H9 (cell line): ENCODE measurements around the gene LINGO3. TPM values are rescaled to one million over a fixed set of nuclear protein-coding genes. Genes with fewer than 3 reads are reported as not detected.

ENCODE experiments used
- DNase-seq: peaks from one replicate; pipeline ENCODE4 v3.0.0-alpha.2; 2017
- H2AFZ ChIP-seq: one replicate; pipeline ENCODE4 v1.6.1; 2013; ENCODE audit warnings: mild to moderate bottlenecking, low read length, control low read depth, moderate library complexity
- H2AK5ac ChIP-seq: 2 replicates; pipeline ENCODE4 v1.6.1; 2013; ENCODE audit warnings: low read length, control low read depth, mixed read lengths; ENCODE audit not compliant: insufficient read length
- H2BK120ac ChIP-seq: one replicate; pipeline ENCODE4 v1.6.1; 2013; ENCODE audit warnings: low read depth, mild to moderate bottlenecking, low read length, control low read depth, inconsistent platforms; ENCODE audit not compliant: poor library complexity, severe bottlenecking
- H2BK12ac ChIP-seq: 2 replicates; pipeline ENCODE4 v1.6.1; 2013; ENCODE audit warnings: low read length, control low read depth, mixed read lengths, low read depth; ENCODE audit not compliant: insufficient read length
- H2BK15ac ChIP-seq: 2 replicates; pipeline ENCODE4 v1.6.1; 2013; ENCODE audit warnings: low read depth, low read length, control low read depth
- H2BK20ac ChIP-seq: one replicate; pipeline ENCODE4 v1.6.1; 2013; ENCODE audit warnings: low read depth, mild to moderate bottlenecking, low read length, control low read depth, inconsistent platforms; ENCODE audit not compliant: poor library complexity, severe bottlenecking
- H2BK5ac ChIP-seq: 2 replicates; pipeline ENCODE4 v1.6.1; 2013; ENCODE audit warnings: low read length, control low read depth, mixed read lengths; ENCODE audit not compliant: insufficient read length
- H3K14ac ChIP-seq: 2 replicates; pipeline ENCODE4 v1.6.1; 2013; ENCODE audit warnings: low read length, control low read depth; ENCODE audit not compliant: insufficient read depth
- H3K18ac ChIP-seq: 2 replicates; pipeline ENCODE4 v1.6.1; 2013; ENCODE audit warnings: low read depth, mild to moderate bottlenecking, mixed read lengths, low read length, control low read depth; ENCODE audit not compliant: insufficient read length
- H3K23ac ChIP-seq: 2 replicates; pipeline ENCODE4 v1.6.1; 2013; ENCODE audit warnings: low read length, control low read depth, mixed read lengths, low read depth; ENCODE audit not compliant: insufficient read length
- H3K23me2 ChIP-seq: 2 replicates; pipeline ENCODE4 v1.6.1; 2013; ENCODE audit warnings: low read depth, mild to moderate bottlenecking, mixed read lengths, low read length, control low read depth; ENCODE audit not compliant: insufficient read length, poor library complexity, severe bottlenecking
- H3K27ac ChIP-seq: 2 replicates; pipeline ENCODE4 v1.5.1; 2013; ENCODE audit warnings: low read length, control low read depth, mixed read lengths, low read depth; ENCODE audit not compliant: insufficient read length
- H3K27me3 ChIP-seq: 2 replicates; pipeline ENCODE4 v1.6.1; 2013; ENCODE audit warnings: low read length, control low read depth, inconsistent platforms; ENCODE audit not compliant: insufficient read depth
- H3K4ac ChIP-seq: 2 replicates; pipeline ENCODE4 v1.6.1; 2013; ENCODE audit warnings: low read depth, mild to moderate bottlenecking, control low read depth, inconsistent platforms, low read length, moderate library complexity
- H3K4me1 ChIP-seq: 2 replicates; pipeline ENCODE4 v1.6.1; 2013; ENCODE audit warnings: low read length, control low read depth, inconsistent platforms; ENCODE audit not compliant: insufficient read depth
- H3K4me2 ChIP-seq: 2 replicates; pipeline ENCODE4 v1.6.1; 2013; ENCODE audit warnings: low read length, control low read depth, mixed read lengths; ENCODE audit not compliant: insufficient read length, insufficient read depth
- H3K56ac ChIP-seq: 2 replicates; pipeline ENCODE4 v1.6.1; 2013; ENCODE audit warnings: low read depth, mild to moderate bottlenecking, mixed read lengths, low read length, control low read depth; ENCODE audit not compliant: insufficient read length
- H3K79me1 ChIP-seq: 2 replicates; pipeline ENCODE4 v1.6.1; 2013; ENCODE audit warnings: low read depth, mild to moderate bottlenecking, moderate library complexity, low read length, control low read depth, inconsistent platforms; ENCODE audit not compliant: insufficient read depth, poor library complexity, severe bottlenecking
- H3K79me2 ChIP-seq: 2 replicates; pipeline ENCODE4 v1.6.1; 2013; ENCODE audit warnings: low read length, control low read depth, inconsistent platforms; ENCODE audit not compliant: insufficient read depth
- H3K9ac ChIP-seq: 2 replicates; pipeline ENCODE4 v1.6.1; 2013; ENCODE audit warnings: low read length, control low read depth, mixed read lengths; ENCODE audit not compliant: insufficient read length; ENCODE audit errors: extremely low read depth
- H3K9me3 ChIP-seq: one replicate; pipeline ENCODE4 v1.6.1; 2013; ENCODE audit warnings: low read depth, low read length, inconsistent platforms; ENCODE audit not compliant: control insufficient read depth
- H3T11ph ChIP-seq: one replicate; pipeline ENCODE4 v1.6.1; 2013; ENCODE audit warnings: mild to moderate bottlenecking, low read length, control low read depth, inconsistent platforms
- H4K20me1 ChIP-seq: one replicate; pipeline ENCODE4 v1.6.1; 2013; ENCODE audit not compliant: control insufficient read depth, insufficient read length, insufficient read depth
- H4K5ac ChIP-seq: 2 replicates; pipeline ENCODE4 v1.6.1; 2013; ENCODE audit warnings: low read depth, mild to moderate bottlenecking, mixed read lengths, low read length, control low read depth; ENCODE audit not compliant: insufficient read length
- H4K8ac ChIP-seq: replicated peaks from 2 replicates; pipeline ENCODE4 v1.6.1; 2013; ENCODE audit warnings: low read length, control low read depth, mixed read lengths, low read depth; ENCODE audit not compliant: insufficient read length
- H4K91ac ChIP-seq: 2 replicates; pipeline ENCODE4 v1.6.1; 2013; ENCODE audit warnings: low read depth, mild to moderate bottlenecking, moderate library complexity, mixed read lengths, low read length, control low read depth; ENCODE audit not compliant: insufficient read length
- H3K27ac Mint-ChIP-seq, 3 experiments: 2 replicates in 2 of 3; 3 replicates in 1 of 3; pipeline ENCODE4 v1.8.0; 2020 to 2021; ENCODE audit warnings: mixed read lengths in 3 of 3, mild to moderate bottlenecking in 1 of 3, moderate library complexity in 1 of 3
- H3K27me3 Mint-ChIP-seq: 2 replicates; pipeline ENCODE4 v1.8.0; 2021; ENCODE audit warnings: low read depth, mild to moderate bottlenecking, moderate library complexity, mixed read lengths
- H3K36me3 Mint-ChIP-seq, 3 experiments: 2 replicates in 2 of 3; 3 replicates in 1 of 3; pipeline ENCODE4 v1.8.0; 2020 to 2021; ENCODE audit warnings: low read depth in 3 of 3, mixed read lengths in 3 of 3; ENCODE audit not compliant: insufficient read depth in 1 of 3
- H3K4me1 Mint-ChIP-seq, 2 experiments: 2 replicates each; pipeline ENCODE4 v1.8.0; 2020; ENCODE audit warnings: mixed read lengths in 2 of 2
- H3K4me3 Mint-ChIP-seq, 2 experiments: 2 replicates in 1 of 2; 3 replicates in 1 of 2; pipeline ENCODE4 v1.8.0; 2020 to 2021; ENCODE audit warnings: mild to moderate bottlenecking in 2 of 2, mixed read lengths in 2 of 2, moderate library complexity in 1 of 2
- H3K9me3 Mint-ChIP-seq, 2 experiments: 2 replicates in 1 of 2; 3 replicates in 1 of 2; pipeline ENCODE4 v1.8.0; 2020; ENCODE audit warnings: mild to moderate bottlenecking in 2 of 2, mixed read lengths in 2 of 2, moderate library complexity in 1 of 2
- WGBS: extraction: QIAGEN DNeasy Blood & Tissue Kit; methylation state at CpG from one replicate; pipeline ENCODE4 v1.1.7; 2013; ENCODE audit warnings: missing lambda C conversion rate, low lambda C conversion rate, mixed read lengths; ENCODE audit not compliant: insufficient read length; ENCODE audit errors: extremely low coverage; 5-methylcytosine and 5-hydroxymethylcytosine counted together
- total RNA-seq: library from RNA; stranded (reverse); gene quantifications from 2 replicates; pipeline ENCODE4 v1.2.1, GENCODE V29; 2021
- TF ChIP-seq, protein P1 (sequence below): fragments of 200-600 bp; sonication (generic); conservative IDR thresholded peaks from 3 replicates; pipeline ENCODE4 v1.8.0; 2021; ENCODE audit warnings: antibody characterized with exemption, mild to moderate bottlenecking

Gene LINGO3
- total RNA-seq, 1 experiment from 2014 or later = 0.28 TPM

DNA sequence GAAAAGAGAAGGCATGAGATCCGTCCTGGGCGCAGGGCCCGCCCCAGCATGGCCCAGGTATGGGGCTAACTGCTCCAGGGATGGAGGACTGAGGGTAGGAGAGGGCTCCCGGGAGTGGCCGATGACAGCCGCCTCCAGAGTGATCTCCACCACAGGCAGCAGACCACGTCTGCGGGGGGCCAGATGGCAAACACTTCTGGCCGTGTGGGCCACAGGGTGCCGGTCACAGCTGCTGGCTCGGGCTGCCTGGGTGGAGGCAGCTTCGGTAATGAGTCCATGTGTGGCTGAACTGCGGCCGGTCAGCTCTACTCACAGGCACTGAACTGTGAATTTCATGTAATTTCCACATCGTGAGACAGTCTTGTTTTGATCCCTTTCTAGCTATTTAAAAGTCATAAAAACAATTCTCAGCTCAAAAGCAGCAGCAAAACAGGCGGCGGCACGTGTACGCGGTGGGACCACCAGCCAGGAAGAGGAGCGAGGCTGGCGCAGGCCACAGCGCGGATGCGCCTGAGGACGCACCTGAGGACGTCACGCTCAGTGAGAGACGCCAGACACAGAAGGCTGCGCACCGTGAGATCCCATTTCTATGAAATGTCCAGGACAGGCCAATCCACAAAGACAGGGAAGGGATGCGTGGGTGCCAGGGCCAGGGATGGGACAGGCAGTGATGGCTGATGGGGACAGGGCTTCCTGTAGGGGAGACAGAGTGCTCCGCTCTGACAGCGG, 16.4 kb upstream of the LINGO3 start:
- H3K18ac ChIP-seq = no peak overlapping the region
- H2BK5ac ChIP-seq = no peak overlapping the region
- no peak overlapping the region for H2BK20ac ChIP-seq
- Mint-ChIP-seq H3K27me3 (no peaks in the 10 kb centered on the region; the same call in 1 of the 2 replicates), H3K36me3 (peaks cover 7 to 44% (median 37%) of the 10 kb centered on the region in 3 experiments), H3K4me3 (no peak overlapping the region), H3K9me3 (no peaks in the 10 kb centered on the region), H3K27ac (peak overlapping the region in 1 of 3 experiments; percentile 79; a peak in 2 of 7 replicates), H3K4me1 (peaks cover 12 to 18% of the 10 kb centered on the region in 2 experiments)
- no peak overlapping the region for H4K91ac ChIP-seq
- TF ChIP-seq, protein P1, sequence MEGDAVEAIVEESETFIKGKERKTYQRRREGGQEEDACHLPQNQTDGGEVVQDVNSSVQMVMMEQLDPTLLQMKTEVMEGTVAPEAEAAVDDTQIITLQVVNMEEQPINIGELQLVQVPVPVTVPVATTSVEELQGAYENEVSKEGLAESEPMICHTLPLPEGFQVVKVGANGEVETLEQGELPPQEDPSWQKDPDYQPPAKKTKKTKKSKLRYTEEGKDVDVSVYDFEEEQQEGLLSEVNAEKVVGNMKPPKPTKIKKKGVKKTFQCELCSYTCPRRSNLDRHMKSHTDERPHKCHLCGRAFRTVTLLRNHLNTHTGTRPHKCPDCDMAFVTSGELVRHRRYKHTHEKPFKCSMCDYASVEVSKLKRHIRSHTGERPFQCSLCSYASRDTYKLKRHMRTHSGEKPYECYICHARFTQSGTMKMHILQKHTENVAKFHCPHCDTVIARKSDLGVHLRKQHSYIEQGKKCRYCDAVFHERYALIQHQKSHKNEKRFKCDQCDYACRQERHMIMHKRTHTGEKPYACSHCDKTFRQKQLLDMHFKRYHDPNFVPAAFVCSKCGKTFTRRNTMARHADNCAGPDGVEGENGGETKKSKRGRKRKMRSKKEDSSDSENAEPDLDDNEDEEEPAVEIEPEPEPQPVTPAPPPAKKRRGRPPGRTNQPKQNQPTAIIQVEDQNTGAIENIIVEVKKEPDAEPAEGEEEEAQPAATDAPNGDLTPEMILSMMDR = no peak
- no peaks in the 10 kb centered on the region for H3K4me1 ChIP-seq
- H3K27ac ChIP-seq = no peak overlapping the region
- no peak overlapping the region for H3T11ph ChIP-seq
- no peak overlapping the region for H3K4ac ChIP-seq
- H3K79me1 ChIP-seq = no peaks in the 10 kb centered on the region
- no peak overlapping the region for H2BK12ac ChIP-seq
- H2BK15ac ChIP-seq = no peak overlapping the region
- H3K9me3 ChIP-seq = no peaks in the 10 kb centered on the region
- no peak overlapping the region for H2AFZ ChIP-seq
- no peaks in the 10 kb centered on the region for H3K27me3 ChIP-seq
- H3K56ac ChIP-seq = no peak overlapping the region
- H4K20me1 ChIP-seq = peaks cover 3% of the 10 kb centered on the region
- no peak overlapping the region for H2AK5ac ChIP-seq
- peaks cover 6% of the 10 kb centered on the region for H3K23me2 ChIP-seq
- no CpG with 5 or more reads among the region's 34 CpGs for WGBS
- no peak overlapping the region for H3K23ac ChIP-seq
- H4K5ac ChIP-seq = no peak overlapping the region
- peaks cover under 1% of the 10 kb centered on the region; the same call in 1 of the 2 replicates for H3K79me2 ChIP-seq
- H3K4me2 ChIP-seq = no peak overlapping the region
- H3K14ac ChIP-seq = no peak overlapping the region
- H3K9ac ChIP-seq = no peak overlapping the region
- H4K8ac ChIP-seq = no peak overlapping the region
- no peak for DNase-seq
- H2BK120ac ChIP-seq = no peak overlapping the region
